ENCODE data around the gene CASK. TPM values are rescaled to one million over a fixed set of nuclear protein-coding genes. Genes with fewer than 3 reads are reported as not detected.
A peak's percentile ranks its signal among the peaks of the same experiment; 100 is the strongest.

Gene CASK
- total RNA-seq, 1 donor = 65.6 TPM

DNA sequence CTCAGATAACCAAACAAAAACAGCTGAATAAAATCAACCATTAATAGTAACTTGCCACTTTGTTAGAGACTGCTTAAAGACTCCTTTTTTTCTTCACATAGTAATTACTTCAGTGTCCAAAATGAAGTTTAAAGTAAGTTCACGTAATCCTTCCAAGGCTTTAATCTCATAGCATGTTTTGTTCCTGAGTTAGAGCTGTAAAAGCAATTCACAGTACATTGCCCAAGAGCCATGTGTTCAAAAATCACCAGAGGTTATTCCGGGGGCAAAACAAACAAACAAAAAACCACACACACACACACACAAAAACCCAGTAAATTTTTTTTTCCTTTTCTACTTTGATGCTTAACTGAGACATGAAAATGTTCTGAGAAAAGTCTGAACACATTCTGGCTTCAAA is 193.3 kb downstream of the CASK start:
- peak; percentile 87 for DNase-seq (ENCODE audit: low read depth)
- TF ChIP-seq CTCF (IDR thresholded peaks at IDR 0.05; ENCODE audit: insufficient read depth, low read depth, low read length) = no peak
- no peak overlapping the region for H3K4me3 ChIP-seq (ENCODE audit: low read depth, low read length)

DNA sequence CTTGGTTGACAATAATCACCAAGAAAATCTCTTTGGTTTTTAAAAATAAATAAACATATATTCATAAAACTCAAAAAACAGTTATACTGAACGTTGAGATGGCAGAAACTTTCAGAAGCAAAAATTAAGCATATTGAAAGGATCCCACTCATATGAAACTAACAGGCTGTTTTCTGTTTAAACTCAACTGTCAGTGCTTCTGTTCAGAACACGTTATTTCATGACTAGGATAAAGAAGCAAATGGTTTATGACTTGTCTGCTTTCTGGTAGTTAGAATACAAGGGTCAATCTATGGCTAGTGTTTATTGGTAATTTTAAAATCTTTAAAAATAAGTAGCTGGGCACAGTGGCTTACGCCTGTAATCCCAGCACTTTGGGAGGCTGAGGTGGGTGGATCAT is 195.2 kb downstream of the CASK start:
- no peak for DNase-seq (ENCODE audit: low read depth)
- no peak for TF ChIP-seq CTCF (IDR thresholded peaks at IDR 0.05; ENCODE audit: insufficient read depth, low read depth, low read length)
- no peak overlapping the region for H3K4me3 ChIP-seq (ENCODE audit: low read depth, low read length)

DNA sequence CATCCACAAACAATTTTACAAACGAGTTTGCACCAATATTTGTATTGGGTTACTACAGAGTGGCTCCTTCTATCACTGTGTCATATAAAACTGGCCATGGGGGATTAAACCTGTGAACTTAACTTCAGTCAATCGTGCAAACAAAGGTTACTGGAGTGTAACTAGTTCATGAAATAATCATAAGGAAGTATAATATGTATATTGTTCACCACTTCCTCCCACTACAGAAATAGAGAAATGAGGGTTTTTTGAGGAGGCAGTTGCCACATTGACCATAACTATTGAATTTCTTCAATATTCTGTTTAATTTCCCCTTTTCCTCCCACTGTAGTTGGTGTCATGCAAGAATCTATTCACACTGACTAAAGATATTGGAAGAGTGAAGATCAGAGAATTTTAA is 199.5 kb downstream of the CASK start, which contains the start of gene GPR82:
GPR82 (plus strand) TSS at position 356 of the 400 bp plus-strand sequence. CDS start 2,846 bp downstream, outside the sequence.
- DNase-seq (ENCODE audit: low read depth) = no peak
- no peak for TF ChIP-seq CTCF (IDR thresholded peaks at IDR 0.05; ENCODE audit: insufficient read depth, low read depth, low read length)
- H3K4me3 ChIP-seq (ENCODE audit: low read depth, low read length) = no peak within 1 kb of the TSS

DNA sequence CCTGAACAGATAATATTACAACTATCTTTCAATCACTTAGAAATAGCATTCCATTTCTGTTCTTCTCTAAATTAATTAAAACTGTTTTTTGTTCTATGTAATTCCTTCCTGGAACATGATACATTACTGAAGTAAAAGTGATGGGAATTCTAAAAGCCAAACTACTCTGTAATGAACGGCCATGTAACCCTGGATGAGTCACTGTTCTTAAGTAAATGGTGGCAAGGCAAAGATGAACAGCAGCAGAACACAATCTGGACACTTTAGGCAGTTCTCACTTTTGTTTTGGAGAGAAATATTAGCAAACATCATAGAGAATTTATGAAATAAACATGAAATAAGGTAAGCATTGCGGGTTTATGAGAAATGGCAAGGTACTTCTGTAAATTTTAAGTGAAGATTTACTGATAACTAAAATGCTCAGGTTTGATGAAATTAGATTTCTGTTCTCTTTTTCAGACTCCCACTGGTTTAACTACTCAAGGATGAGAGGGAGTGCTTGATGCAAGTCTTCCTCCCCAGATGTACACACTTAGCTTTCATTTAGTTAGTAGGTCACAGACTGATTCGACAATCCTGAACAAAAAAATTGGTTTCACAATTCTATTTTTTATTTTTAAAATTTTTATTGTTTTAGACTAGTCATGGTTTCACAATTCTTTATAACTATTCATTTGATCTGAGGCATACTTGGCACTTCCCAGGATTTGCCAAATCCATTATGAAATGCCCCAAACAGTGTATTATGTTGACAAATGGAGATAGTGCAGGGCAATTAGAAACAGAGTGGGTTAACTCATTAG is 200.3 kb downstream of the CASK start:
- no peak overlapping the region for H3K4me3 ChIP-seq (ENCODE audit: low read depth, low read length)
- peak; percentile 51 for DNase-seq (ENCODE audit: low read depth)
- TF ChIP-seq CTCF (IDR thresholded peaks at IDR 0.05; ENCODE audit: insufficient read depth, low read depth, low read length) = no peak

GRCh38 chrX:41722214-41722613 is 201.1 kb downstream of the CASK start:
- no peak for TF ChIP-seq CTCF (IDR thresholded peaks at IDR 0.05; ENCODE audit: insufficient read depth, low read depth, low read length)
- DNase-seq (ENCODE audit: low read depth) = no peak
- H3K4me3 ChIP-seq (ENCODE audit: low read depth, low read length) = no peak overlapping the region

- no peak for TF ChIP-seq CTCF (IDR thresholded peaks at IDR 0.05; ENCODE audit: insufficient read depth, low read depth, low read length)
- DNase-seq (ENCODE audit: low read depth) = no peak
- no peak overlapping the region for H3K4me3 ChIP-seq (ENCODE audit: low read depth, low read length)
Measured at GRCh38 chrX:41721590-41721989, 201.8 kb downstream of the CASK start.

Data from fibroblast of villous mesenchyme (primary cell).